Dendritic cell treated with granulocyte-macrophage colony-stimulating factor and Interleukin-4, amounts not matched to agents 40 ng/mL and 50 ng/mL, for 4 days (primary cell): ENCODE measurements around the gene HMGCS2.
"Not testable (repeated sequence)": the region's sequence is repeated elsewhere in the genome, so short reads cannot be mapped to it uniquely, and the experiment has no call there.

Source experiments
- H3K27ac Mint-ChIP-seq: one replicate; pipeline ENCODE4 v1.8.0; 2022; ENCODE audit warnings: mild to moderate bottlenecking, mixed read lengths
- H3K27me3 Mint-ChIP-seq: one replicate; pipeline ENCODE4 v1.8.0; 2022; ENCODE audit warnings: mild to moderate bottlenecking, mixed read lengths
- H3K36me3 Mint-ChIP-seq: one replicate; pipeline ENCODE4 v1.8.0; 2022; ENCODE audit warnings: low read depth, mixed read lengths
- H3K4me1 Mint-ChIP-seq: one replicate; pipeline ENCODE4 v1.8.0; 2022; ENCODE audit warnings: low read depth, mixed read lengths
- H3K4me3 Mint-ChIP-seq: one replicate; pipeline ENCODE4 v1.8.0; 2022; ENCODE audit warnings: mild to moderate bottlenecking, moderate library complexity, mixed read lengths
- H3K9me3 Mint-ChIP-seq: one replicate; pipeline ENCODE4 v1.8.0; 2022; ENCODE audit warnings: mixed read lengths
- intact Hi-C: fragments of 100-400 bp; cut with micrococcal nuclease; formaldehyde crosslinking; loops from one replicate; pipeline ENCODE4 v1.15.0; 2022

Gene HMGCS2

DNA sequence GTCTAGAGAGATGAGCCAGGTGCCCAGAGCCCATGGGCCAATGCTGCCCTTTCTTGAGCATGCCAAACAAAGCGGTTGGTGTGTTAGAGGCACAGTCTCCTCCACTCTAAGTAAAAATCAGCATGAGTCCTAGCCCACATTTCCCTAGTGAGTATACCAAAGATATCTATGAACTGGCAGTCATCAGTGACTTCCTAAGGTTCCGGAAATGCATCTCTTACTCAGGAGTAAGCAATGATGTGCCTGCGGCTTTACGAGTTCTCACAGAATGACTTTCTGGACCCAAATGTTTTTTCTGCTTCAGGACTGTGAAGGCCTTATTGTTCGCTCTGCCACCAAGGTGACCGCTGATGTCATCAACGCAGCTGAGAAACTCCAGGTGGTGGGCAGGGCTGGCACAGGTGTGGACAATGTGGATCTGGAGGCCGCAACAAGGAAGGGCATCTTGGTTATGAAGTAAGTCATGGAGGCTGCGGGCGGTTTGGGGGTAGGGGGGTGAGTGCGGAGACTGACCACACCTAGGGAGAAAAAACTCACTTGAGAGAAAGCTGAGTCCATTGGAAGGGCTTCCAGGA, 47.8 kb downstream of the HMGCS2 start:
- Mint-ChIP-seq H3K4me1 (peaks cover 13% of the 10 kb centered on the region), H3K4me3 (no peak overlapping the region), H3K27ac (no peak overlapping the region), H3K9me3 (no peaks in the 10 kb centered on the region), H3K27me3 (no peaks in the 10 kb centered on the region), H3K36me3 (no peaks in the 10 kb centered on the region)
- intact Hi-C loops: no loop called here

DNA sequence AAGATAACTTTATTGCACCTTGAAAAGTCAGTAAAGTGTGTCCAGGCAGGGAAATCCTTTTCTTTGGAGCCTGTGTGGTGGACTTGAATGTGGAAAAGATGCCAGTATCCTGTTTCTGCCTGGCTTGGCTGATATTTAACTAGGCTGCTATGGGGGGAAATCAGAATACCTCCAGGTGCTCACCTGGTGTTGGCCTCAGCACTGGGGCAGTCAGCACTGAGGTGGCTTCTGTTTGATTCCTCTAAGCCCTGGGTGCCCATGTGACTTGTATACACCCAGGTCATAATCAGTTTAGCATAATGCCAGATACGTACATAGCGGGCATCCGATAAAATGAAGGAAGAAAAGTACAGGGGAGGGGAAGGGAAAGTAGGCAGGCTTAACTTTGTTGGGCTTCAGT, 49.7 kb downstream of the HMGCS2 start:
- Mint-ChIP-seq H3K36me3 (no peaks in the 10 kb centered on the region), H3K9me3 (no peaks in the 10 kb centered on the region), H3K27ac (no peak overlapping the region)

DNA sequence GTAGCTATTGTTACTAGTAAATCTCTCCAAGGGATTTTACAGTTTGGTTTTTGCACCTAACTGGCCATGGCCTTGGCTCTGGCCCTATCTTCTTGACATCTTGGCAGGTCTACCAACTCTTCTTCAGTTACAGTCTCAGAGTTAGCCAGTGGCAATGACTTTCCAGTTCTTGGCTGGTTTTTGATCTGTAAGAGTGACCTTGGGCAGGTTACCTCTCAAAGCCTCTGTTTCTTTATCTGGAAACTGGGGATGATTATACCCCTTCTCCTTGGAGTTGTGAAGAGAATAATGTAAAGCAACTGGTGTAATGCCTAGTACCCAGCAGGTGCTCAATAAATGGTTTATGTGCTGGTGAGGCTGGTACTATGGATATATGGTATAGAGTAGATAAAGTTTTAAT, 50.3 kb downstream of the HMGCS2 start:
- H3K9me3 Mint-ChIP-seq: no peaks in the 10 kb centered on the region
- H3K36me3 Mint-ChIP-seq: no peaks in the 10 kb centered on the region
- H3K4me1 Mint-ChIP-seq: peaks cover 20% of the 10 kb centered on the region
- no peak overlapping the region for H3K4me3 Mint-ChIP-seq
- no peak overlapping the region for H3K27ac Mint-ChIP-seq
- peaks cover 5% of the 10 kb centered on the region for H3K27me3 Mint-ChIP-seq
- intact Hi-C loops: loop anchor here (10.0 kb wide), 1 partner anchor 56 kb away; no protein-coding TSS in a partner anchor

More for the DNA sequence above, 49.7 kb downstream of the HMGCS2 start:
- Mint-ChIP-seq H3K4me3 (no peak overlapping the region), H3K4me1 (peaks cover 14% of the 10 kb centered on the region), H3K27me3 (no peaks in the 10 kb centered on the region)
- intact Hi-C loops: loop anchor here (10.0 kb wide), 1 partner anchor 56 kb away; no protein-coding TSS in a partner anchor

DNA sequence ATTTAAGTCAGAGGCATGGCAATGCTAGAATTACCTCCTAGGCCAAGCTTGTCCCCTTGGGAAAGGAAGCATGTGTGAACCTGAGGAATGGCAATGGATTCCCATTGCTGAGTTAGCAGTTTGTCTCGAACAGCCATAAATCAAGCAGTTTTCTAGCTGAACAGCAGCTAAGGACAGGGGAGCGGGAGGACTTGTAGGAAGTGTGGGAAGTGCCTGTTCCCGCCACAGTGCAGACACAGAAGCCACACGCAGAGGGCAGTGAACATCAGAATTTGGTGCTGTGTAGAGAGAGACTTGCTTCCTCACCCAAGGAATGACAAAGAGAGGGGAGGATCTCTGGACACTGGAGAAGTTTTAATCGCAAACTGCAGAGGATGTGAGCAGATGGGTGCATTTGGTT, 53.2 kb downstream of the HMGCS2 start:
- intact Hi-C loops: loop anchor here (10.0 kb wide), 1 partner anchor 59 kb away; no protein-coding TSS in a partner anchor
- Mint-ChIP-seq H3K9me3 (no peaks in the 10 kb centered on the region), H3K27me3 (peaks cover 21% of the 10 kb centered on the region), H3K4me1 (peaks cover 36% of the 10 kb centered on the region), H3K27ac (no peak overlapping the region), H3K4me3 (no peak overlapping the region), H3K36me3 (no peaks in the 10 kb centered on the region)

DNA sequence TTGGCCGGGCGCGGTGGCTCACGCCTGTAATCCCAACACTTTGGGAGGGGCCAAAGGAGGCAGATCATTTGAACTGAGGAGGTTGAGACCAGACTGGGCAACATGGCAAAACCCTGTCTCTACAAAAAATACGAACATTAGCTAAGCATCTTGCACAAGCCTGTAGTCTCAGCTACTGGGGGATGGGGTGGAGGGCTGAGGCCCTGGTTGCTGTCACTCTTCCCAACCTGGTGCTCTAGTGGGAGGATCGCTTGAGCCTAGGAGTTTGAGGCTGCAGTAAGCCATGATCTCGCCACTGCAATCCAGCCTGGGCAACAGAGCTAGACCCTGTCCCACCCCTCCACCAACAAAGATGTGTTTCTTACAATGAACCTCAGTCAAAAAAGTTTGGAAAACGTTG, 54.1 kb downstream of the HMGCS2 start:
- Mint-ChIP-seq H3K4me3 (no peak overlapping the region), H3K27ac (no peak overlapping the region), H3K27me3 (peaks cover 21% of the 10 kb centered on the region), H3K4me1 (peaks cover 36% of the 10 kb centered on the region), H3K36me3 (no peaks in the 10 kb centered on the region), H3K9me3 (no peaks in the 10 kb centered on the region)
- intact Hi-C loops: loop anchor here (10.0 kb wide), 1 partner anchor 60 kb away; no protein-coding TSS in a partner anchor

DNA sequence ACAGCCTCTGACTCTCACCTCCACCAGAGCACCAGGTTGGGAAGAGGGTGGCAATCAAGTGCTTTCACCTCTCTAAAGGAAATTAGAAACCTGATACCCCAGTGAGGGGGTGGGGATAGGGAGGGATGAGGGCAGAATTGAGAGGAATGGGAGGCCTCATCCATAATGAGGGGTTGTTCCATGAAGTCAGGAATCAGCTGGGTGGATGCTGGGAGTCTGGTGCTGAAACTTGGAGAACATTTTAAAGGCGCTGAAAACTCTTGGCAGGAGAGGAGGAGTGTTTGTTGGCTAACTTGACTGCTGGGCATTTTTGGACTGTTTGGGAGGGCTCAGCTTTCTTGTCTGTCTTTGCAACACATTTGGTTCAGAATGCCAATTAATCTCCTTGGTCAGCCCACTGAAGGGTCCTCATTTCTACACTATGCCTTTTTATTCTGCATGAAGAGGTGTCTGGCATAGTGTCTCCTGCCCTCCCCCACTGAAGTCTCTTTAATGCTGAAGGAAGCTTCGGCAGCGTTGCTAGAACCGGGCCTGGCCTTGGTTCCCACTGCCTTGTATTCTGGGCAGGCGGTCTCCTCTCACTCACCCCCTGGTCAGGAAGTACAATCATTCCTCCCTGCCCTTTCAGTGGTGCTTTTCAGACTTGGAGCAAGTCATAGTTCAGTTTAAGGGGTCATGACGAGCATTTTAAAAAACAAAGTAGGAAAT, 54.8 kb downstream of the HMGCS2 start:
- peaks cover 24% of the 10 kb centered on the region for H3K27me3 Mint-ChIP-seq
- no peaks in the 10 kb centered on the region for H3K36me3 Mint-ChIP-seq

DNA sequence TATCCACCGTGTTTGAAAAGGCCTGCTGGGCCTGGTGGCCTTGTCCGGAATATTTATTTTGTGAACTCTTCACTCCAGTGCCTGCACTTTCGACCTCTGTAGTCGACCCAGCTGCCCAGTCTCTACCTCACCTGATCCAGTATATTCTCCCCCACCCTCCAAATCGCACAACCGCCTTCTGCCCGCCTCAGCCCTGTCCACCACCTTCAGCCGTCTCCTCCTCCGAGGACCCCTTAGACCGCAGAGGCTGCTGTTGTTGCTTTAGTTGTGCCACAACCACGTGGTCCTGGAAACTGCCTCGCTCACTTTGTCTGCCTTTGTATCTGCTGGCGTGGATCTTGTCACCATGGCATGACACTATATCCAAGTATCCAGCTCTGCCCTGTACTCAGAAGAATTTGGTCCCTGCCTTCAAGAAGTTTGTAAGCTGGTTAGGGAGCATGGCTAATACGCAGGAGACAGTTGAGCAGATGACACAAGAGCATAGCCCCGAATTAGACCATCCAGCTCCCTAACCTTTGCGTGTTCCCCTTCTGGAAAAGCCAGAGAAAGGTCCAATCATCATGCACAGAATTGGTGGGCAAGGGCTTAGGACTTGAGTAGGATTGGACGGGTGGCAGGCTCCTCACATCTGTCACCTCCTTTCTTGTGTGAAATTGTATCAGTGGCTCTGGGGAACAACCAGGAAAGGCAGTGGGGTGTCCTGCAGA, 55.5 kb downstream of the HMGCS2 start:
- intact Hi-C loops: loop anchor here (10.0 kb wide), 1 partner anchor 62 kb away; no protein-coding TSS in a partner anchor
- Mint-ChIP-seq H3K4me3 (peak overlapping the region; percentile 35), H3K4me1 (peaks cover 36% of the 10 kb centered on the region), H3K36me3 (no peaks in the 10 kb centered on the region), H3K27me3 (peaks cover 26% of the 10 kb centered on the region), H3K27ac (peak overlapping the region; percentile 47), H3K9me3 (no peaks in the 10 kb centered on the region)

More for the DNA sequence above, 54.8 kb downstream of the HMGCS2 start:
- peaks cover 36% of the 10 kb centered on the region for H3K4me1 Mint-ChIP-seq
- no peak overlapping the region for H3K4me3 Mint-ChIP-seq
- H3K27ac Mint-ChIP-seq: no peak overlapping the region
- no peaks in the 10 kb centered on the region for H3K9me3 Mint-ChIP-seq
- intact Hi-C loops: loop anchor here (10.0 kb wide), 1 partner anchor 61 kb away; no protein-coding TSS in a partner anchor

DNA sequence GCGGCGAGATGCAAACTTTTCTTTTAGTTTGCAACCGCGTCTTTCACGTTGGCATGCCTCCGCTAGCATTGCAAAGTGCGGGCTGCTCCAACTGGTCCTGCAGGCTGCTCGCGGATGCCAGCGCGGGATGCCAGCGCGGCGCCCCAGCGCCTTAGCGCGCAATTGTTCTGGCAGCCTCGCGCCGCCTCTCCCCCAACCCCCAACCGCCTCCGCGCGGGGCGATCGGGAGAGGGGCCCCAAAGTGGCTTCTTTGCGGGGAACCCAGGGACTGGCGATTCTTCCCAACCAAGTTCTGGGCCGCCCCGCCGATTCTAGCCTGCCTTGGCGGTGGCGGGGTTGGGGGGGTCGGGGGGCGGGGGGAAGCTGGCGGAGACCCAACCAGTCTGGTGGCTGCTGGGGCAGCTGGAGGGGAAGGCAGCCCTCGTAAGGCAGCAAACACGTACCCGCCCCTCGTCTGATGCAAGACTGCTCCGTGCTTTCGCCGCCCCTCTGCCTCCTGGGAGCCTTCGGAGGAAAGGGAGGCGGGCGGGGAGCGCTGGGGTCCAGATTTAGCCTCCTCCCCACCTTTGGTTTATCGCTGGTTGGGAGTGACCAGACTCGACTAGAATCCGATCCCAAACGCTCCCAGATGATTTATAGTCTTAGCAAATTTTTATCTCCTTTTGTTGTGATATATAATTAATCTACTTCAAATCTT, 56.2 kb downstream of the HMGCS2 start:
- H3K4me3 Mint-ChIP-seq: peak overlapping the region; percentile 78
- H3K4me1 Mint-ChIP-seq: peaks cover 36% of the 10 kb centered on the region
- intact Hi-C loops: loop anchor here (10.0 kb wide), 1 partner anchor 62 kb away; no protein-coding TSS in a partner anchor
- no peaks in the 10 kb centered on the region for H3K36me3 Mint-ChIP-seq
- peaks cover 26% of the 10 kb centered on the region for H3K27me3 Mint-ChIP-seq
- H3K9me3 Mint-ChIP-seq: no peaks in the 10 kb centered on the region
- peak overlapping the region; percentile 47 for H3K27ac Mint-ChIP-seq

DNA sequence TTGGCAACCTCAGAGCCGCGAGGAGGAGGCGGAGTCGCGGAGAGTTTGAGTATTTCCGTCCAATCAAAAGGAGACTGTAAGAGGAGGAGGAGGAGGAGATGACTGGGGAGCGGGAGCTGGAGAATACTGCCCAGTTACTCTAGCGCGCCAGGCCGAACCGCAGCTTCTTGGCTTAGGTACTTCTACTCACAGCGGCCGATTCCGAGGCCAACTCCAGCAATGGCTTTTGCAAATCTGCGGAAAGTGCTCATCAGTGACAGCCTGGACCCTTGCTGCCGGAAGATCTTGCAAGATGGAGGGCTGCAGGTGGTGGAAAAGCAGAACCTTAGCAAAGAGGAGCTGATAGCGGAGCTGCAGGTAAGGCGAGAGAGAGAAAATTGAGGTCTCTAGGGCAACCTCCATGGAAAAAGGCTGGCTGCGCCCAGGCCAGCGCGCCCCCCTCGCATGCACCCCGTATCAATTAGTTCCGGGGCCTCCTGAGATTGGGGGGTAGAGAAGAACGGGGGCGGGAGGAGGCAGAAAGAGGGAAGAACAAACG, 56.8 kb downstream of the HMGCS2 start, which contains the start of gene PHGDH:
TSS of gene PHGDH (plus strand) at position 131 of the 538 bp plus-strand sequence. CDS start at position 220, 89 bp downstream.
- no peaks in the 10 kb centered on the region for H3K36me3 Mint-ChIP-seq
- peak within 1 kb of the TSS; percentile 78 for H3K4me3 Mint-ChIP-seq
- H3K4me1 Mint-ChIP-seq: peaks cover 36% of the 10 kb centered on the region
- intact Hi-C loops: loop anchor here (10.0 kb wide), 1 partner anchor 63 kb away; no protein-coding TSS in a partner anchor
- peaks cover 26% of the 10 kb centered on the region for H3K27me3 Mint-ChIP-seq
- H3K9me3 Mint-ChIP-seq: no peaks in the 10 kb centered on the region
- H3K27ac Mint-ChIP-seq: peak within 1 kb of the TSS; percentile 47

DNA sequence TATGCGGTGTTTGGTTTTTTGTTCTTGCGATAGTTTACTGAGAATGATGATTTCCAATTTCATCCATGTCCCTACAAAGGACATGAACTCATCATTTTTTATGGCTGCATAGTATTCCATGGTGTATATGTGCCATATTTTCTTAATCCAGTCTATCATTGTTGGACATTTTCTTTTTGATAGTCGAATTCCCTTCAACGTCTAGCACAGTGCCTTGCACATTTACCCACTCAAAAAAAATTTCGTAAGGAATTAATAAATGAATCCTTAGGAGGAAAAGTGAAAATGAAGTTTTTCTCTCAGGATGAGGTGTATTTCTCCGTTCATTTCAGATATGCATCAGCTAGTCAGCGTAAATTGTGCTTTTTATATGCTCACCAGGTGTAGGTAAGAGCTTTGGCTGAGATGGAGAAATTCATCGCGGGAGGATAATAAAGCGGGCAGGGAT, 57.3 kb downstream of the HMGCS2 start:
- intact Hi-C loops: loop anchor here (10.0 kb wide), 1 partner anchor 63 kb away; no protein-coding TSS in a partner anchor
- Mint-ChIP-seq H3K4me3 (peak overlapping the region; percentile 78), H3K27ac (peak overlapping the region; percentile 6), H3K4me1 (peaks cover 35% of the 10 kb centered on the region), H3K27me3 (peaks cover 26% of the 10 kb centered on the region)
- not testable (repeated sequence) for H3K9me3 Mint-ChIP-seq, H3K36me3 Mint-ChIP-seq

DNA sequence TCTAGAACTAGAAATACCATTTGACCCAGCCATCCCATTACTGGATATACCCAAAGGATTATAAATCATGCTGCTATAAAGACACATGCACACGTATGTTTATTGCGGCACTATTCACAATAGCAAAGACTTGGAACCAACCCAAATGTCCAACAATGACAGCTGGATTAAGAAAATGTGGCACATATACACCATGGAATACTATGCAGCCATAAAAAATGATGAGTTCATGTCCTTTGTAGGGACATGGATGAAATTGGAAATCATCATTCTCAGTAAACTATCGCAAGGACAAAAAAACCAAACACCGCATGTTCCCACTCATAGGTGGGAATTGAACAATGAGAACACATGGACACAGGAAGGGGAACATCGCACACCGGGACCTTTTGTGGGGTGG, 62.1 kb downstream of the HMGCS2 start:
- H3K4me3 Mint-ChIP-seq, H3K27ac Mint-ChIP-seq, H3K27me3 Mint-ChIP-seq, intact Hi-C loops, H3K36me3 Mint-ChIP-seq: not testable (repeated sequence)
- peaks cover 14% of the 10 kb centered on the region for H3K4me1 Mint-ChIP-seq
- peaks cover 11% of the 10 kb centered on the region for H3K9me3 Mint-ChIP-seq

DNA sequence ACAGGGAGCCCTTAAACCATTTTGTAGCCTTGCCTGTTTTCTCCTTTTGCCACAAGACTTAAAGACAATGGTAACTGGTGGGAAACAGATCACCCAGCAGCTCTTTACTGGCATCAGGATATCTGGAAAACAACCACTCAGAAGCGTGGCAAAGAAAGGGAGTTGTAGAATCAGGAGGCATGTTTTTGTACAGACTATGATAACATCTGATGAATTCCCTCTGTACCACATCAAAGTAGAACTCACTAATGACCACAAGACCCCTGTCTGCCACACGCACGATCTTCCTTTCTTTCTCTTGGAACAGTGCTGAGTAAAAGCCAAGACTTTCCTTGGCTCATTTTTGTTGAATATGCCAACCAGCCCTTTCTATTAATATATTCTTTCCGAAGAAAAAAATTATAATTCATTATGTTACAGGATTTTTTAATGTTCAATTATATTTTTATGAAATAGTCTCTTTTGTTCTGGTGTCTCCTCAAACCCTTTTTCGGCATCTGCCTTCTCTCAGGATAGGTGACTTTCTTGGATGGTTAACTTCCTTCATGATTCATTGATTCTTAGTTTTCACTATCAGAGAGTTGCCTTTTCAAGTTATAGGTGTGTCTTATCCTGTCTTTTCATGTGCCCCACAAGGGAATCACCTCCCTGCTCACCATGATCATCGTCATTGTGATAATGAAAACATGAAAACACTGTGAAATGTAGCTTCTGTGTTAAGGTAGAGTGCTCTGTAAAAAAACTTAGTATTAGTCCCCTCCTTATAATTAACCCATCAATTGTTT, 64.8 kb downstream of the HMGCS2 start:
- peaks cover 1% of the 10 kb centered on the region for H3K27me3 Mint-ChIP-seq
- intact Hi-C loops: no loop called here
- no peaks in the 10 kb centered on the region for H3K36me3 Mint-ChIP-seq
- peaks cover 11% of the 10 kb centered on the region for H3K4me1 Mint-ChIP-seq
- H3K27ac Mint-ChIP-seq: no peak overlapping the region
- no peak overlapping the region for H3K4me3 Mint-ChIP-seq
- peaks cover 26% of the 10 kb centered on the region for H3K9me3 Mint-ChIP-seq
